ENCODE measurements around the gene C11orf68. TPM values are rescaled to one million over a fixed set of nuclear protein-coding genes. Genes with fewer than 3 reads are reported as not detected.

Gene C11orf68
- polyA plus RNA-seq, 3 donors, result 21.8 to 31.5 (median 22.8) TPM

DNA sequence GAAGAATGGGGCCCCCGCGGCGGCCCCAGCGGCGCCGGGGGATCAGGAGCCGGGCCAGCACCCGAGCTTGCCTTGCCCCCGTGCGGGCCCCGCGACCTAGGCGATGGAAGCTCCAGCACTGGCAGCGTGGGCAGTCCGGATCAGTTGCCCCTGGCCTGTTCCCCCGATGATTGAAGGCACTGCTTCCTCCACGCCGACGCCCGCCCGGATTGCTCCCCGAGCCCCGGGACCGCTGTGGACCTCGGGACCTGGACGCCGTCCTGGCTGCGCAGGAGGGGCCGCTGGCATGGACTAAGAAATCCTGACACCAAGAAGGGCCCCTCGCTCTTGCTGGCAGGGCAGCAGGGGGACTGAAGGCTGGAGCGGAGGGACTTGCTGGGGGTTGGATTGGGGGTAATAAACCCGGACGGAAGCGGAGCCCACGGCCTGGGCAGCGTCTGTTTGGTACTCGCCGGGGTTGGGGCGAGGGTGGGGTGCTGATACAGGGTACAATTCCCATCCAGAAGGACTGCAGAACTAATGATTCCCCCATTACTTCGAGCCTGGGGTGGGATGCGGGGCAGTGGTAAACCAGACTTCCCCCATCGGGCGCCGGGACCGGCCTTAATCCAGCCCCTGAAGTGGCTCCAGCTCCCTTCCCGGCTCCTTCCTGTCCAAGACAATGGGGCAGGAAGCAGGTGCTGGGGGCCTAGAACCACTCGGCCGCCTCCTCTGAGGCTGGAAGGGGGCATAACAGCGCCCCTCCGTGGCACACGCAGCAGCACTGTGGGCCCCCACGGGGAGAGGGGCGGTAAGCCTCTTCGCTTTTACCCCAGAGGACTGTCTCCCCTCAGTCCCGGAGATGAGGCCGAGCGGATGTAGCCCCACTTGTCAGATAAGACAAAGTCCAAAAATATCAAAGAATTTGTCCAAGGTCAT is 27.4 kb downstream of the C11orf68 start:
- Histone ChIP-seq H2AFZ (ENCODE audit: insufficient read depth, low read depth, low read length, poor library complexity, severe bottlenecking) (peak overlapping the region; percentile 47), H3K4me2 (replicated peaks; ENCODE audit: extremely low read depth, low read length, poor library complexity, severe bottlenecking) (peak overlapping the region; percentile 93), H3K36me3 (replicated peaks in 1 of 2; ENCODE audit: control insufficient read depth in 1 of 2, insufficient read depth in 2 of 2, low read length in 2 of 2) (peaks cover under 1 to 8% of the 10 kb centered on the region in 2 donors), H3K79me2 (ENCODE audit: insufficient read depth, low read length) (peaks cover 53% of the 10 kb centered on the region), H3K27ac (ENCODE audit: low read depth in 1 of 2, low read length in 2 of 2) (peak overlapping the region; percentile 11 to 88), H3K4me1 (ENCODE audit: control insufficient read depth in 1 of 2, insufficient read depth in 2 of 2, low read length in 2 of 2) (peaks cover 68 to 82% of the 10 kb centered on the region in 2 donors), H3K4me3 (replicated peaks in 1 of 3; ENCODE audit: low read depth in 2 of 3, low read length in 3 of 3) (peak overlapping the region; percentile 48 to 75 (median 54)), H3K27me3 (ENCODE audit: control insufficient read depth in 2 of 2, insufficient read depth in 2 of 2, low read length in 2 of 2) (no peaks in the 10 kb centered on the region), H3K9me3 (replicated peaks in 1 of 2; ENCODE audit: control insufficient read depth in 1 of 2, insufficient read depth in 1 of 2, low read length in 2 of 2) (no peaks in the 10 kb centered on the region), H4K20me1 (ENCODE audit: insufficient read depth, low read length) (peaks cover 8% of the 10 kb centered on the region), H3K9ac (ENCODE audit: insufficient read depth, low read length, poor library complexity, severe bottlenecking) (peak overlapping the region; percentile 78)
- TF ChIP-seq, protein P1, sequence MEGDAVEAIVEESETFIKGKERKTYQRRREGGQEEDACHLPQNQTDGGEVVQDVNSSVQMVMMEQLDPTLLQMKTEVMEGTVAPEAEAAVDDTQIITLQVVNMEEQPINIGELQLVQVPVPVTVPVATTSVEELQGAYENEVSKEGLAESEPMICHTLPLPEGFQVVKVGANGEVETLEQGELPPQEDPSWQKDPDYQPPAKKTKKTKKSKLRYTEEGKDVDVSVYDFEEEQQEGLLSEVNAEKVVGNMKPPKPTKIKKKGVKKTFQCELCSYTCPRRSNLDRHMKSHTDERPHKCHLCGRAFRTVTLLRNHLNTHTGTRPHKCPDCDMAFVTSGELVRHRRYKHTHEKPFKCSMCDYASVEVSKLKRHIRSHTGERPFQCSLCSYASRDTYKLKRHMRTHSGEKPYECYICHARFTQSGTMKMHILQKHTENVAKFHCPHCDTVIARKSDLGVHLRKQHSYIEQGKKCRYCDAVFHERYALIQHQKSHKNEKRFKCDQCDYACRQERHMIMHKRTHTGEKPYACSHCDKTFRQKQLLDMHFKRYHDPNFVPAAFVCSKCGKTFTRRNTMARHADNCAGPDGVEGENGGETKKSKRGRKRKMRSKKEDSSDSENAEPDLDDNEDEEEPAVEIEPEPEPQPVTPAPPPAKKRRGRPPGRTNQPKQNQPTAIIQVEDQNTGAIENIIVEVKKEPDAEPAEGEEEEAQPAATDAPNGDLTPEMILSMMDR (IDR thresholded peaks at IDR 0.05), result no peak
- intact Hi-C loops (cut with micrococcal nuclease), result no loop called here
- H3K27ac Mint-ChIP-seq, result peak overlapping the region in 4 of 7 donors; percentile 54 to 91 (median 81)
- under 1% methylated on average over 48 of the region's 57 CpGs for WGBS (ENCODE audit: insufficient coverage)
- H3K9me3 Mint-ChIP-seq, result no peaks in the 10 kb centered on the region
- H3K4me3 Mint-ChIP-seq, result peak overlapping the region; percentile 78 to 84
- H3K36me3 Mint-ChIP-seq, result peaks cover 21 to 25% of the 10 kb centered on the region in 2 donors
- DNase-seq, result no peak
- H3K27me3 Mint-ChIP-seq (ENCODE audit: low read depth in 3 of 3), result peaks cover 0 to 7% (median 0%) of the 10 kb centered on the region in 3 donors
- H3K4me1 Mint-ChIP-seq, result peaks cover 65% of the 10 kb centered on the region

DNA sequence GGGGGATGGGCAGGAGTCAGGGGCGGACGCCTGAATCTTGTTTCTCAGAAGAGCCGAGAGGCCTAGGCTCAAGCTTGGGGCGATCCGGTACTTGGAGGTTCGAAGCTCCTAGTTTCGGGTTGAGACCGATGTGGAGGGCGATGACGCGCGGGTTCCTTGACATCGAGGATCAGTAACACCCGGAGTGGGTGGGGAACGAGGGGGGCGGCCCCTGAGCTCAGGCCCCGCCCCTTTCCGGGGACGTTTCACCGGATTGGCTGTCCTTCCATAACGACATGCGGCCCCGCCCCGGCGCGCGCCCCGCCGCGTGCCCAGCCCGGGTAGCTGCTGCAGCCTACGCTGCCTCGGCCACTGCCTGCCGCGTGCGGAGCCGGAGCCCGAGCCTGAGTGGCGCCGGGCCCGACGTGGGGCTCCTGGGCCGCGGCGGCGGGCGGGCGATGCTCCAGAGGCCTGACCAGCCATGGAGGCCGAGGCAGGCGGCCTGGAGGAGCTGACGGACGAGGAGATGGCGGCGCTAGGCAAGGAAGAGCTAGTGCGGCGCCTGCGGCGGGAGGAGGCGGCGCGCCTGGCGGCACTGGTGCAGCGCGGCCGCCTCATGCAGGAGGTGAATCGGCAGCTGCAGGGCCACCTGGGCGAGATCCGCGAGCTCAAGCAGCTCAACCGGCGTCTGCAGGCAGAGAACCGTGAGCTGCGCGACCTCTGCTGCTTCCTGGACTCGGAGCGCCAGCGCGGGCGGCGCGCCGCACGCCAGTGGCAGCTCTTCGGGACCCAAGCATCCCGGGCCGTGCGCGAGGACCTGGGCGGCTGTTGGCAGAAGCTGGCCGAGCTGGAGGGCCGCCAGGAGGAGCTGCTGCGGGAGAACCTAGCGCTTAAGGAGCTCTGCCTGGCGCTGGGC is 28.3 kb downstream of the C11orf68 start, which contains the start of gene CCDC85B:
TSS of gene CCDC85B (plus strand) at position 350 of the 895 bp plus-strand sequence. CDS start at position 461, 111 bp downstream.
- TF ChIP-seq, protein P1 (IDR thresholded peaks at IDR 0.05), result no peak
- Mint-ChIP-seq H3K36me3 (peaks cover 18 to 25% of the 10 kb centered on the region in 2 donors), H3K4me3 (peak within 1 kb of the TSS; percentile 92 to 95), H3K27ac (peak within 1 kb of the TSS; percentile 98 to 100 (median 99)), H3K9me3 (peaks cover 0 to 2% (median 0%) of the 10 kb centered on the region in 7 donors), H3K4me1 (peaks cover 67% of the 10 kb centered on the region), H3K27me3 (ENCODE audit: low read depth in 3 of 3) (peaks cover 0 to 7% (median 0%) of the 10 kb centered on the region in 3 donors)
- peaks cover 6 to 15% of the 10 kb centered on the region in 2 donors for H3K36me3 ChIP-seq (replicated peaks in 1 of 2; ENCODE audit: control insufficient read depth in 1 of 2, insufficient read depth in 2 of 2, low read length in 2 of 2)
- peak within 1 kb of the TSS; percentile 48 to 82 (median 54) for H3K4me3 ChIP-seq (replicated peaks in 1 of 3; ENCODE audit: low read depth in 2 of 3, low read length in 3 of 3)
- H2AFZ ChIP-seq (ENCODE audit: insufficient read depth, low read depth, low read length, poor library complexity, severe bottlenecking), result peak within 1 kb of the TSS; percentile 84
- no peaks in the 10 kb centered on the region for H3K27me3 ChIP-seq (ENCODE audit: control insufficient read depth in 2 of 2, insufficient read depth in 2 of 2, low read length in 2 of 2)
- H3K9me3 ChIP-seq (replicated peaks in 1 of 2; ENCODE audit: control insufficient read depth in 1 of 2, insufficient read depth in 1 of 2, low read length in 2 of 2), result no peaks in the 10 kb centered on the region
- H3K27ac ChIP-seq (ENCODE audit: low read depth in 1 of 2, low read length in 2 of 2), result peak within 1 kb of the TSS; percentile 88 to 95
- H3K4me1 ChIP-seq (ENCODE audit: control insufficient read depth in 1 of 2, insufficient read depth in 2 of 2, low read length in 2 of 2), result peaks cover 68 to 84% of the 10 kb centered on the region in 2 donors
- H4K20me1 ChIP-seq (ENCODE audit: insufficient read depth, low read length), result peaks cover 8% of the 10 kb centered on the region
- H3K79me2 ChIP-seq (ENCODE audit: insufficient read depth, low read length), result peaks cover 56% of the 10 kb centered on the region
- peak within 1 kb of the TSS; percentile 78 for H3K9ac ChIP-seq (ENCODE audit: insufficient read depth, low read length, poor library complexity, severe bottlenecking)
- WGBS (ENCODE audit: insufficient coverage), result under 1% methylated on average over 94 of the region's 94 CpGs
- intact Hi-C loops (cut with micrococcal nuclease), result loop anchor here in 1 of 2 donors (1.0 kb wide), 1 partner anchor 10 kb away; the partner anchor contains the start of gene FOSL1
- DNase-seq, result peak; percentile 97 to 98 (median 97)
- H3K4me2 ChIP-seq (replicated peaks; ENCODE audit: extremely low read depth, low read length, poor library complexity, severe bottlenecking), result peak within 1 kb of the TSS; percentile 93

All from CD14-positive monocyte (primary cell).